HepG2 (cell line): ENCODE data around the gene PIN4. TPM values are rescaled to one million over a fixed set of nuclear protein-coding genes. Genes with fewer than 3 reads are reported as not detected.

Source experiments
- AGO2 ChIP-seq: fragments of 200-400 bp; formaldehyde crosslinking; optimal IDR thresholded peaks from 2 replicates; pipeline ENCODE3; 2017; ENCODE audit warnings: mild to moderate bottlenecking, low read depth, low read length, moderate library complexity
- EED ChIP-seq: sonication (generic); formaldehyde crosslinking; IDR thresholded peaks from 2 replicates; pipeline ENCODE4 v1.5.0; 2020; ENCODE audit warnings: mild to moderate bottlenecking, missing genetic modification reagents
- HNF4G ChIP-seq, 2 experiments: sonication (generic) in 1 of 2; formaldehyde crosslinking in 1 of 2; IDR thresholded peaks; 2 replicates each; pipeline versions ENCODE4 v1.4.0 to v1.6.1; 2011 to 2020; ENCODE audit warnings: borderline replicate concordance in 2 of 2, low read depth in 2 of 2, mild to moderate bottlenecking in 2 of 2, low read length in 1 of 2, missing genetic modification reagents in 1 of 2, moderate library complexity in 1 of 2
- KDM2A ChIP-seq: sonication (generic); formaldehyde crosslinking; IDR thresholded peaks from 2 replicates; pipeline ENCODE4 v1.4.0; 2020; ENCODE audit warnings: low read depth, missing genetic modification reagents, borderline replicate concordance
- MYC ChIP-seq: sonication (generic); formaldehyde crosslinking; IDR thresholded peaks from 2 replicates; pipeline ENCODE4 v1.9.0; 2021; ENCODE audit warnings: missing genetic modification reagents, borderline replicate concordance
- NCOA5 ChIP-seq: sonication (generic); formaldehyde crosslinking; IDR thresholded peaks from 2 replicates; pipeline ENCODE4 v1.4.0; 2020; ENCODE audit warnings: missing genetic modification reagents
- NFYB ChIP-seq: sonication (generic); formaldehyde crosslinking; IDR thresholded peaks from 2 replicates; pipeline ENCODE4 v1.4.0; 2020; ENCODE audit warnings: missing genetic modification reagents
- SAP130 ChIP-seq: IDR thresholded peaks from 2 replicates; pipeline ENCODE4 v1.6.1; 2016; ENCODE audit warnings: low read depth
- SIN3A ChIP-seq: IDR thresholded peaks from 2 replicates; pipeline ENCODE4 v1.6.1; 2011; ENCODE audit warnings: low read depth, mild to moderate bottlenecking, control low read depth, low read length, borderline replicate concordance
- SP4 ChIP-seq: sonication (generic); formaldehyde crosslinking; IDR thresholded peaks from 2 replicates; pipeline ENCODE4 v1.8.1; 2023; ENCODE audit warnings: mild to moderate bottlenecking, missing genetic modification reagents
- TARDBP ChIP-seq: sonication (generic); formaldehyde crosslinking; IDR thresholded peaks from 2 replicates; pipeline ENCODE4 v1.8.0; 2022; ENCODE audit warnings: mild to moderate bottlenecking, missing genetic modification reagents
- TOPORS ChIP-seq: sonication (generic); formaldehyde crosslinking; IDR thresholded peaks from 2 replicates; pipeline ENCODE4 v1.8.0; 2023; ENCODE audit warnings: mild to moderate bottlenecking, missing genetic modification reagents
- TP53 ChIP-seq: sonication (generic); formaldehyde crosslinking; conservative IDR thresholded peaks from 2 replicates; pipeline ENCODE4 v1.4.0; 2020; ENCODE audit warnings: missing genetic modification reagents
- ZBTB3 ChIP-seq: sonication (generic); formaldehyde crosslinking; IDR thresholded peaks from 2 replicates; pipeline ENCODE4 v1.4.0; 2020; ENCODE audit warnings: low read depth, mild to moderate bottlenecking, moderate library complexity, missing genetic modification reagents, borderline replicate concordance
- ZC3H13 ChIP-seq: sonication (generic); formaldehyde crosslinking; IDR thresholded peaks from 2 replicates; pipeline ENCODE4 v1.8.1; 2023; ENCODE audit warnings: mild to moderate bottlenecking, missing genetic modification reagents, moderate library complexity
- ZNF232 ChIP-seq: sonication (generic); formaldehyde crosslinking; IDR thresholded peaks from 2 replicates; pipeline ENCODE4 v1.4.0; 2020; ENCODE audit warnings: missing genetic modification reagents, borderline replicate concordance
- polyA plus RNA-seq, 8 experiments: library from polyadenylated mRNA; depleted of rRNA in 3 of 8; stranded (reverse) in 7 of 8; unstranded in 1 of 8; fragments of >200 nt; fragmentation: Illumina TruSeq in 4 of 8; extraction: Trizol in 4 of 8; gene quantifications; 2 replicates each; pipeline versions ENCODE4 v1.2.1 to v1.2.3, GENCODE V29; 2011 to 2016; ENCODE audit warnings: low read depth in 4 of 8, missing spikeins in 1 of 8, mixed read lengths in 1 of 8; ENCODE audit not compliant: insufficient read depth in 1 of 8
- total RNA-seq, 5 experiments: library from RNA; depleted of rRNA; stranded (reverse); fragments of >200 nt; fragmentation: Illumina TruSeq; extraction: Trizol; gene quantifications; 2 replicates each; pipeline ENCODE4 v1.2.3, GENCODE V29; 2016; ENCODE audit warnings: low read depth in 1 of 5
- TF ChIP-seq, protein P1 (sequence below): sonication (generic); formaldehyde crosslinking; IDR thresholded peaks from 2 replicates; pipeline ENCODE4 v1.8.1; 2023; ENCODE audit warnings: mild to moderate bottlenecking, missing genetic modification reagents
- TF ChIP-seq, protein P2 (sequence below): IDR thresholded peaks from 2 replicates; pipeline ENCODE4 v1.6.1; 2016; ENCODE audit warnings: missing compliant biosample characterization, missing genetic modification reagents, borderline replicate concordance
- TF ChIP-seq, protein P3 (sequence below): sonication (generic); formaldehyde crosslinking; IDR thresholded peaks from 2 replicates; pipeline ENCODE4 v1.8.0; 2022; ENCODE audit warnings: mild to moderate bottlenecking, missing genetic modification reagents
- TF ChIP-seq, protein P4 (sequence below): sonication (generic); formaldehyde crosslinking; IDR thresholded peaks from 2 replicates; pipeline ENCODE4 v1.4.0; 2020; ENCODE audit warnings: missing genetic modification reagents
- TF ChIP-seq, protein P5 (sequence below): sonication (generic); formaldehyde crosslinking; IDR thresholded peaks from 2 replicates; pipeline ENCODE4 v1.8.0; 2022; ENCODE audit warnings: missing genetic modification reagents, mild to moderate bottlenecking, borderline replicate concordance

Gene PIN4
- total and polyA plus RNA-seq, 2 of the 13 experiments (the other 11 are each of a cell fraction or from before 2014, with no cell fraction given), result 12.6 to 29.5 TPM

DNA sequence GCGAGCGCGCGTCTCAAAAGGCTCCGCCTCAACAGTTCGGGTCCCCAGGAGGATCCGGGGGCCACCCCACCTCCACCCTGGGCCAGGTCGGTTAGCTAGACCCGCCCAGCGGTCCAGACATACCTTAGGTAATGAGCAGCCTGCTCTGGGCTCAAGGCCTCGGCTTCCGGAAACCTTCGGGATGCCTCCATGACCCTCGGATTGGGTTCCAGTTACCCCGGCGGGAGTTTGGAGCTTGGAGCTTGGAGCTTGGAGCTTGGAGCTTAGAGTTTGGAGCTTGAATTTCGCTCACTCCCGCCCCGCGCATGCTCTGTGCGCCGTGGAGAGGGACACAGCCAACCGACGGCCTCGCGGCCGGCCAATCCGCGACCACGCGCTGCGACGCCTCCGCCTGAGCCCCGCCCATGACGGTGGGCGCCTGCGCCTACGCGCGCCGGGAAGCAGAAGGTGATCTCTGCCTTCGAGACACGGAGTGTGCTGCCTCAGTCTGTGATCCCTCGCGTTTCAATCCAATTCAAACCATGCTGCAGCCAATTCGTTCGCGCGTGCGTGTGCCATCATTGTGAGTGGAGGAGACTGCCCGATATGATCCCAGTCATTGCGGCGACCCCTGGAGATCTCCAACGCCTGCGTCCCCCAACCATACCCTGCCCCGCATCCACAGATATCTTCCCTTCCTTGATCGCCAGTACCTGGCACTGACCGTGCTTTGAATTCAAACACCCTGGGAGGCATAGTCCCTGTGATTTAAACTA, 57.3 kb downstream of the PIN4 start, which contains the start of gene ERCC6L (continued):
- TF ChIP-seq, protein P1, sequence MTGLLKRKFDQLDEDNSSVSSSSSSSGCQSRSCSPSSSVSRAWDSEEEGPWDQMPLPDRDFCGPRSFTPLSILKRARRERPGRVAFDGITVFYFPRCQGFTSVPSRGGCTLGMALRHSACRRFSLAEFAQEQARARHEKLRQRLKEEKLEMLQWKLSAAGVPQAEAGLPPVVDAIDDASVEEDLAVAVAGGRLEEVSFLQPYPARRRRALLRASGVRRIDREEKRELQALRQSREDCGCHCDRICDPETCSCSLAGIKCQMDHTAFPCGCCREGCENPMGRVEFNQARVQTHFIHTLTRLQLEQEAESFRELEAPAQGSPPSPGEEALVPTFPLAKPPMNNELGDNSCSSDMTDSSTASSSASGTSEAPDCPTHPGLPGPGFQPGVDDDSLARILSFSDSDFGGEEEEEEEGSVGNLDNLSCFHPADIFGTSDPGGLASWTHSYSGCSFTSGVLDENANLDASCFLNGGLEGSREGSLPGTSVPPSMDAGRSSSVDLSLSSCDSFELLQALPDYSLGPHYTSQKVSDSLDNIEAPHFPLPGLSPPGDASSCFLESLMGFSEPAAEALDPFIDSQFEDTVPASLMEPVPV (CRISPR knock-in tag), result peak; percentile 62; the same call in 1 of the 2 replicates
- peak; percentile 15; the same call in 1 of the 2 replicates for TF ChIP-seq HNF4G (IDR thresholded peaks at IDR 0.05; ENCODE audit: borderline replicate concordance, low read depth, low read length)
- no peak for TF ChIP-seq HNF4G (CRISPR knock-in tag; IDR thresholded peaks at IDR 0.05; ENCODE audit: borderline replicate concordance, low read depth)
- TF ChIP-seq, protein P2, sequence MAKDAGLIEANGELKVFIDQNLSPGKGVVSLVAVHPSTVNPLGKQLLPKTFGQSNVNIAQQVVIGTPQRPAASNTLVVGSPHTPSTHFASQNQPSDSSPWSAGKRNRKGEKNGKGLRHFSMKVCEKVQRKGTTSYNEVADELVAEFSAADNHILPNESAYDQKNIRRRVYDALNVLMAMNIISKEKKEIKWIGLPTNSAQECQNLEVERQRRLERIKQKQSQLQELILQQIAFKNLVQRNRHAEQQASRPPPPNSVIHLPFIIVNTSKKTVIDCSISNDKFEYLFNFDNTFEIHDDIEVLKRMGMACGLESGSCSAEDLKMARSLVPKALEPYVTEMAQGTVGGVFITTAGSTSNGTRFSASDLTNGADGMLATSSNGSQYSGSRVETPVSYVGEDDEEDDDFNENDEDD, result peak; percentile 87; the same call in 1 of the 2 replicates
- peak; percentile 52 for TF ChIP-seq AGO2
- no peak for TF ChIP-seq ZBTB3
- TF ChIP-seq, protein P3, sequence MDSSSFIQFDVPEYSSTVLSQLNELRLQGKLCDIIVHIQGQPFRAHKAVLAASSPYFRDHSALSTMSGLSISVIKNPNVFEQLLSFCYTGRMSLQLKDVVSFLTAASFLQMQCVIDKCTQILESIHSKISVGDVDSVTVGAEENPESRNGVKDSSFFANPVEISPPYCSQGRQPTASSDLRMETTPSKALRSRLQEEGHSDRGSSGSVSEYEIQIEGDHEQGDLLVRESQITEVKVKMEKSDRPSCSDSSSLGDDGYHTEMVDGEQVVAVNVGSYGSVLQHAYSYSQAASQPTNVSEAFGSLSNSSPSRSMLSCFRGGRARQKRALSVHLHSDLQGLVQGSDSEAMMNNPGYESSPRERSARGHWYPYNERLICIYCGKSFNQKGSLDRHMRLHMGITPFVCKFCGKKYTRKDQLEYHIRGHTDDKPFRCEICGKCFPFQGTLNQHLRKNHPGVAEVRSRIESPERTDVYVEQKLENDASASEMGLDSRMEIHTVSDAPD (CRISPR knock-in tag), result 0 out of 2 replicates have a peak, but pooled peaks have one; percentile 32
- peak; percentile 74 for TF ChIP-seq NFYB
- peak; percentile 31; the same call in 1 of the 2 replicates for TF ChIP-seq TARDBP
- TF ChIP-seq SAP130, result peak; percentile 86
- TF ChIP-seq SIN3A, result peak; percentile 67; the same call in 1 of the 2 replicates
- no peak for TF ChIP-seq NCOA5 (CRISPR knock-in tag)
- no peak for TF ChIP-seq ZNF232 (CRISPR knock-in tag)
- peak; percentile 46; the same call in 1 of the 2 replicates for TF ChIP-seq MYC (CRISPR knock-in tag)
- TF ChIP-seq, protein P4, sequence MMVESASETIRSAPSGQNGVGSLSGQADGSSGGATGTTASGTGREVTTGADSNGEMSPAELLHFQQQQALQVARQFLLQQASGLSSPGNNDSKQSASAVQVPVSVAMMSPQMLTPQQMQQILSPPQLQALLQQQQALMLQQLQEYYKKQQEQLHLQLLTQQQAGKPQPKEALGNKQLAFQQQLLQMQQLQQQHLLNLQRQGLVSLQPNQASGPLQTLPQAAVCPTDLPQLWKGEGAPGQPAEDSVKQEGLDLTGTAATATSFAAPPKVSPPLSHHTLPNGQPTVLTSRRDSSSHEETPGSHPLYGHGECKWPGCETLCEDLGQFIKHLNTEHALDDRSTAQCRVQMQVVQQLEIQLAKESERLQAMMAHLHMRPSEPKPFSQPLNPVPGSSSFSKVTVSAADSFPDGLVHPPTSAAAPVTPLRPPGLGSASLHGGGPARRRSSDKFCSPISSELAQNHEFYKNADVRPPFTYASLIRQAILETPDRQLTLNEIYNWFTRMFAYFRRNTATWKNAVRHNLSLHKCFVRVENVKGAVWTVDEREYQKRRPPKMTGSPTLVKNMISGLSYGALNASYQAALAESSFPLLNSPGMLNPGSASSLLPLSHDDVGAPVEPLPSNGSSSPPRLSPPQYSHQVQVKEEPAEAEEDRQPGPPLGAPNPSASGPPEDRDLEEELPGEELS (CRISPR knock-in tag), result no peak
- TF ChIP-seq KDM2A, result peak; percentile 72; the same call in 1 of the 2 replicates
- TF ChIP-seq ZC3H13 (CRISPR knock-in tag), result peak; percentile 50; the same call in 1 of the 2 replicates
- TF ChIP-seq TOPORS (CRISPR knock-in tag), result 0 out of 2 replicates have a peak, but pooled peaks have one; percentile 44
- TF ChIP-seq, protein P5, sequence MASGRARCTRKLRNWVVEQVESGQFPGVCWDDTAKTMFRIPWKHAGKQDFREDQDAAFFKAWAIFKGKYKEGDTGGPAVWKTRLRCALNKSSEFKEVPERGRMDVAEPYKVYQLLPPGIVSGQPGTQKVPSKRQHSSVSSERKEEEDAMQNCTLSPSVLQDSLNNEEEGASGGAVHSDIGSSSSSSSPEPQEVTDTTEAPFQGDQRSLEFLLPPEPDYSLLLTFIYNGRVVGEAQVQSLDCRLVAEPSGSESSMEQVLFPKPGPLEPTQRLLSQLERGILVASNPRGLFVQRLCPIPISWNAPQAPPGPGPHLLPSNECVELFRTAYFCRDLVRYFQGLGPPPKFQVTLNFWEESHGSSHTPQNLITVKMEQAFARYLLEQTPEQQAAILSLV (CRISPR knock-in tag), result peak; percentile 17; the same call in 1 of the 2 replicates
- TF ChIP-seq EED (CRISPR knock-in tag), result no peak
- no peak for TF ChIP-seq TP53 (CRISPR knock-in tag)
- TF ChIP-seq SP4, result peak; percentile 54; the same call in 1 of the 2 replicates
